GM18870 (cell line): ENCODE results near the gene ASIC2.

ENCODE experiments used
- ATAC-seq: cut with Tn5 transposase; IDR thresholded peaks from one replicate; pipeline ENCODE4 v1.9.1; 2021; ENCODE audit warnings: moderate library complexity; ENCODE audit not compliant: unreplicated experiment

Gene ASIC2

DNA sequence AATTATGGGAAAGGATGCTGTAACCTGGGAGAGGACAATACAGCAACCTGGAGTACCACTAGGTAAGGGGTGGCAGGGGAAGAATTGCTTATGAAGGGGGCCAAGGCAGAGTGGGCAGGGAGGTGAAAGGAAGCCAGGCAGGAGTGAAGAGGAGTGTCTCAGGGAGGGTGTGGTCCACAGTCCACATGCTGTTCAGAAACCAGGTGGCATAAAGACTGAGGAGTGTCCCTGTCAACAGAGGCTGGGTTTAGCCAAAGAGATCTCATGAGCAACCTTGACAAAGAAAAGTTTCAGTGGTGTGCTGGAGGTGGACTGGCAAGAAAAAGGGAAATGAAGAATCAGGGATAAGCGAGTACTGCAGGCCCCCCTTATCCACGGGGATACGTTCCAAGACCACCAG lies 213.0 kb downstream of the ASIC2 start:
- ATAC-seq: no peak

- ATAC-seq: no peak
Observed at GRCh38 chr17:33079201-33079600, 213.9 kb downstream of the ASIC2 start.

GRCh38 chr17:33076979-33077378 lies 216.1 kb downstream of the ASIC2 start:
- no peak for ATAC-seq

DNA sequence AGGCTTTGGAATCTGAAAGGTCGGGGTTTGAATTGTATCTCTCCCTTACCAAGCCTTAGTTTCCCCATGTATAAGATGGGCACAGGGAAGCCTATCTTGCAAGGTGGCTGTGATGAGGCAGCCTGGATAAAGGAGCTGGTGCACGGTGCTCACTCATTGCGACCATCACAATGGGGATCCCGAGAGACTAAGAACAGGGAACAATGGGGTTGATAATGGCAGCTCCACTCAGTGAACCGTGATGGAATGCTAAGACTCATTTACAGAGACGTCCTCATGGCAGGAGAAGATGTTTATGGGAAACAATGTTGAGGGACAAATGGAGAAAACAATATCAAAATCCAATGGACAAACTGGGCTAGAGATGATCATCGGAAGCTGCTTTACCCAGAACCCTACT lies 219.7 kb downstream of the ASIC2 start:
- ATAC-seq: no peak

DNA sequence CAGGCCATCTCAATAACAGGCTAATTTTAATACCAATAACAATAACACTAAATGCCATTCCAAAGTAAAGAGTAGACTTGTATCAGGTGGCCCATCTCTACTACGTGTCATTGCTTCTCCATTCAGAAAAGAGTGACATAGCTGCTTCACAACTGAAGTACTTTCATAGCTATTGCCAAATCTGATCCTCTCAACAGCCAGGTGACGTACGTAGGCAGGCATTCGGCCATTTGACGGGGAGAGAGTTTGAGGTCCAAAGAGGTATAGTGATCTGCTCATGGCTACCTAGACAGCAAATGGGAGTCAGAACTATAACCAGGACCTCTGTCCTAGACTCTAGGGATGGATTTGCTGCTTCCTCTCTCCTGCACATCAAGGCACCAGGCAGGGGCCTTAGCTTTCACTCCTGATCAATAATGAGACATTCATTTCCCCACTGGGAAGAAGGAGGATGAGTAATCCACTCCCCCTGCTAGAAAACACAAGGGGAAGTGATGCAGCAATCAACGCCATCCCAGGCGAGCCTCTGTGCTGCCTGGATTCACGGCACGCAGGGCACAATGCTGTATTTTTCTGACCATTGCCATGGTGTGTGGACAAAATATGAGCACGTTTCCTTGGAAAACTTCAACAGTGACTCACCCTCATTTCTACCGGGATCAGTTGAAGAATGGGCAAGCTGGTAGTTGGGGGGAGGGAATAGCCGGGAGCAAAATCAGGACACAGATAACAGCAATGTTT lies 220.5 kb downstream of the ASIC2 start:
- ATAC-seq: no peak

DNA sequence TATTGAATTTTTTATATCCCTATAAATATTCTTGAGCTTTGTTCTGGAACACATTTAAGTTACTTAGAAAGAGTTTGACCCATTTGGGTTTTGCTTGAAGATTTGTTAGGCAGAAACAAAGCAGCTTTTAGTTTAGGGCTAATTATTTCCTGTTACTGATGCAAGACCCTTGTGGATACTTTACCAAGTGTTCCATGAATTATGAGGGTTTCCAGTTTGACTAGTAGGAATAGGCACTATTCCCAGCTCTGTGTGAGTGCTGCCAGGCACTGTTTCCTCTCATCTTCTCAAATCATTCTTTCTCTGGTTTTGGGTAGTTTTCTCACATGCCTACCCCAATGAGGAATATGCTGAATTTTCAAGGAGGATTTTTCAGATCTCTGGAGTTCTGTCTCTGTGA lies 221.4 kb downstream of the ASIC2 start:
- no peak for ATAC-seq

- no peak for ATAC-seq
Observed at GRCh38 chr17:33057564-33057963, 235.5 kb downstream of the ASIC2 start.

DNA sequence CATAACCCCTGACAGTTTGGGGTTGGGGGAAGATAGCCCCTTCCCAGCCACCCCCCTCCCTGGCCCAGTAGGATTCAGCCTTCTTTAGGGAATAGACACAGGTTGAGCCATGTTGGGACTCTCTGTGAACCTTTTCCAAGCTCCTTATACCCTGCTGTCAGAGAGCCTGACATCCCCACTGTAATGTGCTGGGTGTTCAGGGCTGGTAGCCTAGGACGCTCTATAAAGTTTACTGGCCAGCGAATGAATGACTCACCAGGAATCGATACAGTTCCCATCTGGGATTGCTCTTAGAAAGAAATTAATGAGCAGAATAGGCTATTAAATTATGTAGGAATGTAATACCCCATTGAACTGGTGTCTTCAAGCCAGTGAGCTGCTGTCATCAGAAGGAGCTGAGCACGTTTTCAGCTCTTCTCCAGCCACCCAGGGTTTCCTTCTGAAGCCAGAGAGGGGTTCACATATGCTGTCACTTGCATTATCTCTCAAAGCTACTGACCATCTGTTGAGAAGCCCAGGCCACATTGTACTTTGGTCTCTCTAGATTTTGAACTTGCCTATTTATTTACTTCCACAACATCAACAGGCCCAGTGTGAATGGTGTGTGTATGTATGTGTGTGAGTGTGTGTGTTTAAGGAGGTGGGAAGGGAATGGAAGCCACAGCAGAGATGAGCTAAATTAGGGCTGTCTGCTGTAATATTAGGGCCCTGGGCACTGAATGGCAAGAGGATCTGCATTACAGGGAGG lies 236.5 kb downstream of the ASIC2 start:
- ATAC-seq: no peak

GRCh38 chr17:33055746-33056145 lies 237.3 kb downstream of the ASIC2 start:
- no peak for ATAC-seq

DNA sequence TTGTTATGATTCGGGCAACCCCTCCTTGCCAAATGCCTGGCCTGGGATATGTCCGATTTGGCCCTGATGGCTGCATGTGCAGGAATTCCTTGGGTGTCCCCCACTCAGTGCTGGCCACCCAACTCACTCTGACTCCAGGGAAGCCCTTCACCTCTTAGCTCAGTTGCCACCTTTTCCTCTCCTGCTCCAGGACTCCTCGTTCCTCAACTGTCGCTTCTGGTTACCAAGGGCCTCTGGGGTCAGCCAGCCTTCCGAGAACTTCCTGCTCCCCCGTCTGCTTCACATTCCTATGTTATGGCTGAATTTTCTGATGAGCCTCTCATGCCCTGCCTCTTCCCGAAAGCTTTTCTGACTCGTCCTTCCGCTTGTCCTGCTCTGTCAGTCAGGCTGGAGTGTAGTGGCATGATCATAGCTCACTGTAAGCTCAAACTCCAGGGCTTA lies 237.9 kb downstream of the ASIC2 start:
- no peak for ATAC-seq

- no peak for ATAC-seq
Observed at GRCh38 chr17:33054412-33054811, 238.7 kb downstream of the ASIC2 start.

DNA sequence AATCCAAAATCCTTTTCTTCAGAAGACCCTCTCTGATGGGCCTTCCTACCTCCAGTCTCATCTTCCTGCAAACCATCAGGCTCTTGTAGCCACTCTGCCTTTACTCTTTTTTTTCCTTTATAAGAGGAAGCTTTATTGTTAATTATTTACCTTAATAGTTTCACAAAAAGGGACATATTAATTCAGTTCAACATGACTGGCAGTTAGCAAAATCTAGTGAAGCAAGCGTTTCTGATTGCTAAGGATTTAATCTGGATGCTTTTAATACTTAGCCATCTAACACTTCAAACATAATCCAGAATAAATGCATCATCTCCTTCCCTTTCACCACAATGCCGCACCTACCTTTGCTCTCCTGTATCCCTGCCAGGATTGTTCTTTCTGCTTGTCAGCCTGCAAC lies 239.4 kb downstream of the ASIC2 start:
- ATAC-seq: no peak

DNA sequence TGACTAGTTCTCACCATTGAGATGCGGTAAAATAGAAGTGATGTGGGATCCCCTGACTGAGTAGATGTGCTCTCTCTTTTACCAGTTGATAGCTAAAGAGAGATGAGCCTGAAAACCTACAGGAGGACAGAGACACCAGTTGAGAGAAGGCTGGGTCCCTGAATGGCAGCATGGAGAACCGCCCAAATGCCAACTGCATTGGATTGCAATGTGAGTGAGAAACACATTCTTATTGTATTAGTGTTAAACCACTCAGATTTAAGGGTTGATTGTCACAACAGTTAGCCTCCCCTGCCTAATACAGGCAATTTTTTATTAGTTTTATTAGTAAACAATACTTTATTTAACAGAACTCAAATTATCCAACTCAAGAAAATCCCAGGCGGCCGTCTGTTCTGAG lies 240.2 kb downstream of the ASIC2 start:
- no peak for ATAC-seq

DNA sequence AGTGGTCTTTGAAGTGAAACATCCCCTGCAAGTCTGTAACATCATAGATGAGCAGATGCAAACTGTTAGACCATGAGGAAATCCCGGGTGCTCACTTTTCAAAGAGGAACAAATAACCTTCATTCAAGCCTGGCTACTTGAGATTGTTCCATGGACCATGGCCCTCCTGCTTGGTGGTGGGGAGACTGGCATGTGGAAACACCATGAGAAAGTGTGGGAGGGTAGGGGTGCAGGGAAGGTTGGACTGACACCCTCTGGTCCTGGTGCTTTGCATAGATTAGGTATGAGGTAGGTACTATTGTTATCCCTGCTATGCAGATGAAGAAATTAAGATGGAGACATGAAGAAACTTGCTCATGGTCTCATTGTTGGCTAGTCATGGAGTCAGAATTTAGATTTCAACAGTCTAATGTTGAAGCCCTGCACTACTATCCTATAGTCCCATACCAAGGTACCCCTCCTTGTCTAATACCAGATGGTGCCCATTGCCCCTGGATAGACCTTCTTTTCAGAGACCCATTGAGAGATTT lies 242.4 kb downstream of the ASIC2 start:
- no peak for ATAC-seq

DNA sequence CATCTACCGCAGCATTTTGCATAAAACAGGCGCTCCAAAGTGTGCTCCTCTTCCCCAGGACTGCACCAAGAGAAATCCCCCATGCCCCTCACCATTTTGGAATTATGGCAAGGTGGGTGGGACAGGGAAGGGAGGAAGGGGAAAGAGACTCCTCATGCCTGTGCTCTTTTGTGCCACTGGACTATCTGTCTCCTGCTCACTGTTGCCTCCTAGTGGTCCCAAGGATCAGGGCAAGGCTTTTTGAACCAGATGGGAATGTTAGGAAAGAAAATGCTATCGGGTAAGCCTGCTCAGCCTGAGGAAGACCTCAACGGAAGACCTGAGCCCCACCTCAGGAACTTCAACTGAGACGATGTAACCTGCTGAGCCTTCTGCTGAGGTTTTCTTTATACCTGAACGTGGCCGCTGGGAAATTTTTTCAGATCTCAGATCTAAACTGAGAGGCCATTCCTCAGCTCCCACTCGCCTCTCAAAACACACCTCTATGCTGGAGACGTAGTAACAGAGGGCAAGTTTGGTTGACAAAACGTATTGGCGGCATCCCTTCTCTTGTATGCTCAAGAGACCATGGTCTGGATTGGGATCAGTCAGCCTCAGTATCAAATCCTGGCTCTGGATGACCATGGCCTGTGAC lies 243.2 kb downstream of the ASIC2 start:
- ATAC-seq: no peak

DNA sequence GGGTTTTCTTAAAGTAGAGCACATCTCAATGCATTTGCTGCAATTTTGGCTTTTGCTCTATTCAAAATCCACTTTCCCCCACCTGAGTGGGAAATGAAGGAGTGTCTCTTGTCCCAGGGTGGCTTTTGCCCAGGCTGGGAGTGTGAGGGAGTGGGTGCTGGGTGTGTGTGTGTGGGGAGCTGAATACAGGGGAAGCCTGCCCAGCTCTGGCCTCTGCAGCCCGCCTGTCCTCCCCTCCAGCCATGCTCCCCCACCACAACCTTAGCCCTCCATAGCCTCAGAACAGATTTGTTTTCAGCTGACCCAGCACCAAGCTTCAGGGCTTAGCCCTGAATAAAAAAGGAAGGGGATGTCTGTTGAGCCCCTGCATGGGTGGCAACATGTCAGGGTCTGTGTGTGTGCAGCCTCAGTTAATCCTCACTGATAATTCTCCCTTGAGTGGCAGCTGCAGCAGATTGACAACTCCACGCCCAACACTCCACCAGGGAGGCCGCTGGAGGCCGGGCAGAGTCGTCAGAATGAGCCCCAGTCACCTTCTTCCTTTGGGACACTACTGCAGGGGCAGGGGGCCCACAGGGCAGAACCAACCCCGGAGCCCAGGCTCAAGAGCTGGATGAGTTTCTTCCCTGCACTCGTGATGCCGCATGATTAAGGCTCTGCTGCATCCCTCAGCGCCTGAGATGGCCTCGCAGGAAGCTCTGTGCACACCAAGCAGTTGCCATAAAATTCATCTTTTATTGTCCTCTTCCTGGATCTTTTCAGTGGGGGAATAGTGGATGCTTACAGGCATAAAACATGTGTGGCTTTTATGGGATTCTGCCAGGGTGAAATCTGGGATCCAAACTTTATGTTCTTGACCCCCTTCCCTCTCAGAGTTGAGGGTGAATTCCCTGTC lies 246.5 kb downstream of the ASIC2 start:
- ATAC-seq: no peak

- no peak for ATAC-seq
Observed at GRCh38 chr17:33045216-33045615, 247.9 kb downstream of the ASIC2 start.

- ATAC-seq: no peak
Observed at GRCh38 chr17:33044771-33045170, 248.3 kb downstream of the ASIC2 start.

- no peak for ATAC-seq
Observed at GRCh38 chr17:33040461-33040860, 252.6 kb downstream of the ASIC2 start.

- no peak for ATAC-seq
Observed at GRCh38 chr17:33039874-33040273, 253.2 kb downstream of the ASIC2 start.

GRCh38 chr17:33038740-33039139 lies 254.4 kb downstream of the ASIC2 start:
- no peak for ATAC-seq
